Colon (tissue), 2 donors: ENCODE data around the gene GYPC.
"Not testable (repeated sequence)": the region's sequence is repeated elsewhere in the genome, so short reads cannot be mapped to it uniquely, and the experiment has no call there.

Experiments
- FAIRE-seq: peaks from 2 replicates; lab custom pipeline; 2012; peaks lifted over from hg19 to GRCh38; lab: Jason Lieb, UNC
- donor health status: control.
- donor health status: control.

Gene GYPC, protein sequence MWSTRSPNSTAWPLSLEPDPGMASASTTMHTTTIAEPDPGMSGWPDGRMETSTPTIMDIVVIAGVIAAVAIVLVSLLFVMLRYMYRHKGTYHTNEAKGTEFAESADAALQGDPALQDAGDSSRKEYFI

DNA sequence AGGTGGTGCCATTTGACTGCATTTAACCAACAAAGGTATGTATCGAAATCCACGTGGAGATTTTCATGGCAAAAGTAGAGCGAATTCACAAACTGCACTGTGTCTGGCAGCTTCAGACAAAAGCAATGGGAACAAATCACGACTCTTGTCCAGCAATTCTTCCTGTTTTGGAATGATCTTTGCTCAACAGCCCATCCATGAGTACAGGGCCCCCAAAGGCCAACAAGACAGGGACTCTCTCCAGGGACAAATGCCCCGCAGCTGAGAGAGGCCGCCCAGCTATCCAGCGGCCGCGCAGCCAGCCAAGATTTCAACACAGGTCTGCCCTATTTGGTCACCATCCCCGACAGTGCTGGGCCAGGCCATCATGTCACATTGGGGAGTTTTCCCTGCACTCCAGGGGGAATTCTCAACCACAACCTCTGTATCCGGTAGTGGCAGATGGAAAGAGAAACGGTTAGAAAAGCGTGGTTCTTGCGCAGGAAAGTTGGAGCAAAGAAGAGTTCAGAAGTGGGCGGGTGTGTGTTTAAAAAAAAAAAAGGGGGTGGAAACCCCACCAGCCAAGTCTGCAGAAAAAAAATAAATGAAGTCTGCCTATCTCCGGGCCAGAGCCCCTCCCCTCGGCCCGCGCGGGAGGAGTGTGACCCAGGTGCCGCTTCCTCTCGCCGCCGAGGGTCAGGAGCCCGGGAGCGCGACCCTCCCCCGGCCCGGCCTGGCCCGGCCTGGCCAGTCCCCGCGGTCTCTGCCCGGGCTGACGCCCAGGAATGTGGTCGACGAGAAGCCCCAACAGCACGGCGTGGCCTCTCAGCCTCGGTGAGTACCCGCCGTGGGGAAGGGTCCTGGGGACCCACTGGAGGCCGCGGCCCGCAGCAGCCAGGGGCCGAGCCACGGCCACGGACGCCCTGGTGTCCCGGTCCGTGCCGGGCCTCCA is at the start of gene GYPC:
Gene GYPC, plus strand, starts transcription at position 659 of the 931 bp plus-strand sequence. Its CDS starts 106 bp downstream, at position 765.
- FAIRE-seq = no peak

DNA sequence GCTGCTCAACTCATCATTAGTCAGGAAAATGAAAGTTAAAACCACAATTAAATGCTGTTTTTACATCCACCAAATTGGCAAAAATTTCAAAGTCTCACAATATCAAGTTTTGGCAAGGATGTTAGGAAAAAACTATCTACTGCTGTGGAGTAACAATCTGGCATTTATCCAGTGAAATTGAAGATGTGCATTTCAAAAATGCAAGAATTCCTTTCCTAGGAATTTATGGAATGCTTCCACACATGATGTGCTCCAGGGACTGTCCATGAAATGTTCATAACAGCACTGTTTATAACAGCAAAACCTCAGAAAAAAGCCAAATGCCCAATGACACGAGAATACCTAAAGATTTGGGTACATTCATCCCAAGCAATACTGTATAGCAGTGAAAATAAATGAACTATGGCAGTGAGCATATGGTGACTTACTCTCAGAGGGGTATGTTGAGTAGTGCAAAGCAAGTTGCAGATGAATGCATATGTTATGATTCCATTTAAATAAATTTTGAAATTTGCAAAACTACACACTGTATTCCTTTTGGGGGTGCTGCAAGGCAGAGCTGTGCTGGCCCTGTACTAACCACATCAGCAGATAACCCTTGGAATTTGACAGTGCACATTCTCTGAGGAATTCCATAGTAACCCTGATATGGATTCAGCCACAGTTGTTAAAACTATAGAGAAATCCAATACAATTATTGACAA is 41.3 kb upstream of the GYPC start:
- no peak for FAIRE-seq

DNA sequence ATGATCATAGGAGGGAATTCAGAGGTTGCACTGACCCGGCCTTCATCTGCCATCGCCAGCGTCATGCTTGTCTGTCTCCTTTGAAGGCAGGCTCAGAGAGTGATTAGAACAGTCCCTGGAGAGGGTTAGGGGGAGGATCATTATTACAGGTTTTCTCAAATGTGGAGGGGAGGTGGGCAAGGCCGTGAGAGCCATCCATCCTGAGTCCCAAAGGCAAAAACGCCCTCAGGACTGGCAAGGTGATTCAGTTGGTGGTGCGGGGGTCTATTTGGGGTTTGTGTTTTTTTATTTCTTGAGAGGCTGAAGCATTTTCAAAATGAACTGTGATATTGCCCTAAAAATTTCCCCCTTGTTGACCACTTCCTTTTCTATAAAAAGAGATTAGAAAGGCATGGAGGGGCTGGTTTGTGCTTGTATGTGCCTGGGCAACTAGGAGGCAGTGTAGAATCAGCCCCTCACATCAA is 39.3 kb upstream of the GYPC start:
- FAIRE-seq = no peak

DNA sequence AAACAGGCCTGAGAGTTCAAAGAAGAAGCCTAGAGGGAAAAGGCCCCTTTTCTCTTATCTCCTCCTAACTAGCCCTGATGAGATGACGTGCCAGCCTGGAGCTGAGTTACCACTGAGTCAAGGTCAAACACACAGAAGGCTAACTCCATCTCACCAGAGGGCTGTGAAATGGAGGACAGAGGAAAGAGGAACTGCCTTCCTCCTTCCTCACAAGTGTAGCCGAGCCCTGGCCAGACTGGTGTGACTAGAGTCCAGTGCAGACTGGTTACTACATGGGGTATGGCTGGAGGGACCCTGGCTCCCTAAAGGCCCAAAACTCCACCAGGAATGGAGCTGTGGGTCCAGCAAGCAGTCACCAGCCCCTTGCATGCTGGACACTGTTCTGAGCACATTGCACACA is 35.7 kb upstream of the GYPC start:
- no peak for FAIRE-seq

DNA sequence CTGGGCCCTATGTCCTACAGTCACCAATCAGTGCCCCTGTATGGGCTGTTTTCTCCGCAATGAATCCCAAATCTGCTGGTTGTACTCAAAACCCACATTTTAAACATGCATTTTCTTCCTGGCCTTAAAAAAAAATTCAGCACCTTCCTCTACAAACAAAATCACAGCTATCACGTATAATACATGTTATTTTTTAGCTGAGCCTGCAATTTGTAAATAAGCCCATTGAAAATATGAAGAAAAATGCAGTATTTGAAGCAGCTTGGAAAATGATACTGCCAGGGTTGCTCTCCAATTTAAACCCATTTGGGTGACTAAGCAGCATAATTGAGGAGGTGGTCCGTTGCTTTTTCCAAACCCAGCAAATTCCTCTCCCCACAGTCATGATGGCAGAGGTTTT is 33.0 kb upstream of the GYPC start:
- no peak for FAIRE-seq

DNA sequence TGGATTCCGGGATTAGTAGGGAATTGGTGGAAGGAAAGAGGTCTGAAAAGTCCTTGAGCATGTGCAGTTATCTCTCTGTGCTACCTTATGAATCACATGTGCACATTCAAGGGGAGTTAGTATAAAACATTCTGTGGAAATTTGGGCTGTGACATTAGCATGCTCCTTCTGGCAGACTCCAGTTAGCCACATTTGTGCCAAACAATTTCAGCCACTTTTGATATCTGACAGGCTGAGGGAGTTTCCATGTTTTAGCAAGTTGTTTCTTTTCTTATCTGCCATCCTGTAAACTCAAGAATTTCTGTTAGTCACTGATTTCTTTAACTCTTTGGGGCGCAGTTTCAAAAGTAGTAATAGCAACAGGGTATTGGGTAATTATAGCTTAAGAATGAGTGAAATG is 28.3 kb upstream of the GYPC start:
- FAIRE-seq = no peak

DNA sequence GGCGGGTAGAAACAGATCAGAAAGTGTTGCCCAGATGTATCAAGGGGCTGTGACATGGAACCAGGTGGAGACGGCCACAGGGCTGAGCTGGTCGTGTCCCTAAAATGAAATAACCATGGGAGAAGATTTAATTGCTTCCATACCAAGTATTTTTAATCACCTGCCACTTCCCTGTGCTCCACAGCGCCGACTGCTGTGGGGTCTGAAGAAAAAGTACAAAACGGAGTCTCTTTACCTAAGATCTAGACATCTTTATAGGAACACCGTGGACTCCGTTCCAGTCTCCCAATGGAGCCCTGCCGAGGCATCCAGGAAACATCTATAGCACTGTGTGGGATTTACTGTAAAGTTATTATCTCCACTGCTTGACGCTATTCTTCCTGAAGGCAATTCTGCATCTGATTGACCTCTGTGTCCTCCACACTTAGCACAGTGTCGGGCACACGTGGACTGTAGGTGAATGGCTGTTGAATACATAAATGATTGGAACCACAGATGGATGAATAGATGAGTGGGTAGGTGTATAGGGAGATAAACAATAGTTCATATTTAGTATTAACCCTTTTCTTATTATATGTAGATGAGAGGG is 21.6 kb upstream of the GYPC start:
- FAIRE-seq = no peak

DNA sequence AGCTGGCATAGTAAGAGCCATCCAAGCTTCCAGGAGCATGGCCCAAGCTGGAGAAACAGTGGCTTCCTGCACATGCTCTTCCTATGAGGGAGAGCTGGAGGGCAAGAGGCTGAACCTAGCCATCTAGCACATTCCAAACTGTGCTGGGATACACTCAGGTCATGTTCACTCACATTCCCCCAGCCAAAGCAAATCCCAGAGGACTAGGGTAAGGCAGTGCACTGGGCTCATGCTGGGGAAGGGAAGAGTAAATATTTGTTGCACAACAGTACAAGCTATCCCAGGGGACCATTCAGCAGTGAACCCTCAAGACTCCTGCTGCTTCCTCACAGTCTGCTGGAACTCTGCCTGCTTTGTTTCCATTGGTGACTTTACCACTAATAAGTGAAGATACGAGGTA is 20.7 kb upstream of the GYPC start:
- FAIRE-seq = no peak

DNA sequence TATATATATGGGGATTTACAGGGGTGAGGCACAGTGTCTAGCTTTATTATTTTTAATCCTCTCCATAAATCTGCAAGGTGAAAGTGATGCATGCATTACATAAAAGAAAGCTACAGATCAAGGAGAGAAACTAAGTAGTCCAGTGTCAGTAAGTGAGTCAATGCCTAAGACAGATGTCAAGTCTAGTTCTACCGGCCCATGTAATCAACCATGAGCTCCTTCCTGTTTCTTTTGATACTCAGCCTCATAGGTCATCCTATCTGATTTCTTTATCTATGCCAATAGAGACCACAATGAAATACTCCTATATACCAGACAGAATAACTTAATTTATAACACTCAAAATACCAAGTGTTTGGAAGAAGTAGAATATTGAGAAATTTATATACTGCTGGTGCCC is 20.2 kb upstream of the GYPC start:
- no peak for FAIRE-seq

DNA sequence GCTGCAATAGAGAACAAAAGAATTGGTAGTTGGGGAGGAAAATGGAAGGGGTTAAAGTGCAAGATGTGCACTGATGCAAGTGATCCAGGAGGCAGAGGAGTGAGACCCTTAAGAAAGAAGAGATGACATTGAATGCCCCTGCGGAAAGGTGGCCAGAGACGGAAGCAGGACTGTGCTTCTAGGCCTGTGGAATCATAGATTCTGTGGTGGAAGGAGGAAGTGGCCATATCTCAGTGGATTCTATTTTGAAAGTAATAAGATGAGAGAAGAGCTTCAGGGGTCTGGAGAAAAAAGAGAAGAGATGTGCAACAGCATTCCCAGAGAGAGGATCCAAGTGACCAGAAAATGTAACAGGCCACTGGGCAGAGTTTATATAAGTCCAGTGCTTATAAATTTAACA is 18.6 kb upstream of the GYPC start:
- no peak for FAIRE-seq

DNA sequence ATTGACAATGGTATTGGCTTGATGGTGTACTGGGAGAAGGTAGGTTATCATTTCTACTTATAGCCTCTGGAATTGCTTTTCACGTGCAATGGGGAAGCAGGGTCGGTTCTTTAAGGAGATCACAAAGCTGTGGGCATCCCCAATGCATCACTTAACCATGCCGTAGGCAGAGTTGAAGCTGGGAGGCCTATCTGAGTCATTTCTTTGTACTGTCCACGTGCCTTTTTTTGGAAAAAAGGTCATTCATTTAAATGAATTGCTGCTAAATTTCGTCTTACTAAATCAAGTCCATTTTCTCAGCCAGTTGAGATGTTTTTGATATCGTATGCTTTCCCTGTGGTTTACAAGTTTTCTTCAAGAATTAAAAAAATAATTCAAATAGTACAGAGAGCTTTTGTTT is 17.2 kb upstream of the GYPC start:
- FAIRE-seq = no peak

DNA sequence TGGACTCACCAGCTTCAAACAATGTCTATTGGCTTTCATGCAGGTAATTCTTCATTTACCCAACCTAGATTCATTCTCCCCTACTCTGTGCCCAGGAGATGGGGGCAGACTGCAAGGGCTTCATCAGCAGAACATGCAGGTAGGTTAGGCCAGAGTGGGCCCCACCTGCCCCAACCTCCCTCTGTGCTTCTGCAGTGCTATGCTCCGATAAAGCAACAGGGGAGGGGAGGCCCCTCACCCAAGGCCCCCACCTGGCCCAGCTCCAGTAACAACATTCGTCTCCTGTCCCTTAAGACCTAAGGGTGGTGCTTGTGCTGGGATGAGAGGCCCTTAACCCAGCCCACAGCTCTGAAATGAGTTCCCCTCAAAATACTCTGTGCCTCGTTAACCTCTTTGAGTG is 16.7 kb upstream of the GYPC start:
- FAIRE-seq = no peak

DNA sequence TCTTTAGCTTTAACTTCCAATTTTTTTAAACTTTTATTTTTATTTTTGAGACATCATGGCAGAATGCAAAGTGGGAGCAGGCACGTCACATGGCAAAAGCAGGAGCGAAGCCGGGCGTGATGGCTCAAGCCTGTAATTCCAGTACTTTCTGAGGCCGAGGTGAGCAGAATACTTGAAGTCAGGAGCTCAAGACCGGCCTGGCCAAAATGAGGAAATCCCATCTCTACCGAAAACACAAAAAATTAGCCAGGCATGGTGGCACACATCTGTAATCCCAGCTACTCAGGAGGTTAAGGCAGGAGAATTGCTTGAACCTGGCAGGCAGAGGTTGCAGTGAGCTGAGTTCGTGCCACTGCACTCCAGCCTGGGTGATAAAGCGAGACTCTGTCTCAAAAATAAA is 14.7 kb upstream of the GYPC start:
- FAIRE-seq = not testable (repeated sequence)

DNA sequence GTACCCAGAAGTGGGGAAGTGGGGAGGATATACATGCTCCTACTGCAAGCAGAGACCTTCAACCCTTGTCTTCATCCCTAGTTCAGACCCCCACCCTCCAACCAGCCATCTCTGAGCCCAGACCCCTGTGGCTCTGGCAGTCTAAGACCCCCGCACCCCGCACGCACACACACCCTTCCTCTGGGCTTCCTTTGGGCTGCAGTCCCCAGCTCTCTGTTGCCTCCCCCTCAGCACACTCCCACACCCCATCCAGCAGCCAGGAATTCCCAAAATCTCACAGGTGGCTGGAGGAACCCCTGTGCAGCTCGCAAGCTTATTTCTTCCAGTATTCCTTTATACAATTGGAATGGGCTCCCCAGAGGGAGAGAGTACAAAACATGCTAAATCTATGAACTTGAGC is 13.9 kb upstream of the GYPC start:
- no peak for FAIRE-seq

DNA sequence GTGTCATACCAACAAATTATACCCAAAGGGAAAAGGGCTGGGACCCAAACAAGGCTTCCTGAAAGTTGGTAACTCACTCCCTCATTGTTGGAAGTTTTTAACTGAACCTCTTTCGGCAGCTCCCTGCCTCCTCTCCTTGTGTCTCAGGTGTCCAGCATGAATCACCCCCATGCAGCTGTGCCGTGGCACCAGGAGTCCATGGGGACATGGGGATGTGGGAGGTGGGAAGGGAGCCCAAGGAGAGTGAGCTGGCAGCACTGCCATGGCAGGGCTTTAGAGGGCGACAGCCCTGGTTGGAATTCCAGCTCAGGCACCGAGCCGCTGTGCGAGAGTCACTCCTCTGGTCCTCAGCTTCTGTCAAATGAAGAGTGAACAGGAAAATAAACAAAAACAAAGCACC is 12.5 kb upstream of the GYPC start:
- no peak for FAIRE-seq

DNA sequence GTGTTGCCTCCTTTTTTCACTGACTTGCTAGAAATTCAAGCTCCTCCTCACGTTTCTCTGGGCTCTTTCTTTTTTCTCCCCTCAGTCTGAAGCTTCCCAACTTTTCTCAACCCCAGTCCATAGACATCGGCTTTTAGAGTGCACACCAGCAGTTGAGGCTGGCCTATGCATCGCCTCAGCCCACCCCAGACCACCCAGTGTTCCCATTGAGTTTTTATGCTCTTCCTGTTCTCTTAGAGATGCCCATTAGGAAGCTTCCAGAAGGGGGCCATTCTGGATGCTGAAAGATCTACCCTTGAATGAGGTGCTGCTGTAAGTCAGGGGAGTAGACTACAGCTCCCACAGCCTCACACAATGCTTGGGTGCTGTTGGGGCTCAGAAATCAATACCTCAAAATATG is 12.0 kb upstream of the GYPC start:
- no peak for FAIRE-seq

DNA sequence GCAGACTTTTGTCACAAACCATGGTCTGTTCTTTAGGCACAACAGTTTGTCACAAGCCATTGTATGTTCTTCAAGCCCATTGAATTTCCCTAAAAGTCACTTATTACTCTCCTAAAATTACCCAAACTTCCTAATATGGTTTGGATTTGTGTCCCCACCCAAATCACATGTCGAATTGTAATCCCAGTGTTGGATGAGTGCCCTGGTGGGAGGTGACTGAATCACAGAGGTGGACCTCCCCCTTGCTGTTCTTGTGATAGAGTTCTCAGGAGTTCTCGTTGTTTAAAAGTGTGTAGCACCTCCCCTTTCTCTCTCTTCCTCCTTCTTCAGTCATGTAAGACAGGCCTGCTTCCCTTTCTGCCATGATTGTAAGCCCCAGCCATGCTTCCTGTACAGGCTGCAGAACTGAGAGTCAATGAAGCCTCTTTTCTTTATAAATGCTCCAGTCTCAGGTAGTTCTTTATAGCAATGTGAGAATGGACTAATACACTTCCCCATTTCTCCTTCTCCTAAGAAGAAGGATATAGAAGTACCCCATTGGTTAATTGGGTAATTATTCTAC is 11.2 kb upstream of the GYPC start:
- no peak for FAIRE-seq

DNA sequence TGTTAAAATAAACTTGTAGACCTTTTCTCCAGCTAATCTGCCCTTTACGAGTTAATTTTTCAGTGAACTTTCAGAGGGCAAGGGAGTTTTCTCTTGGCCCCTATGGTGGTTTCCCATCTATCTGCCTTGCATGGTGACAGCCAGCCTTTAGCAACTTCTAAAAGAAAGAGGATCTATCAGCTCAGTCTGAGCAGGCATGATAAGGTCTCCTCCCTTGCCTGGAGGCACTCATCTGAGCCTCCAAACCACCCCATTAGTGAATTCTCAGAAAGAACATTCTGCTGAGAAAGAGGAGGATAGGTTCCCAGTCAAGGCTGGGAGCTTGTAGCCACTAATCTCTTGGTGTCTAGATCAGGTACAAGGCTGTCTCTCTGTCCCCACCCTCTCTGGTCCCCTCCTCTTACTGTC is 10.7 kb upstream of the GYPC start:
- FAIRE-seq = no peak

DNA sequence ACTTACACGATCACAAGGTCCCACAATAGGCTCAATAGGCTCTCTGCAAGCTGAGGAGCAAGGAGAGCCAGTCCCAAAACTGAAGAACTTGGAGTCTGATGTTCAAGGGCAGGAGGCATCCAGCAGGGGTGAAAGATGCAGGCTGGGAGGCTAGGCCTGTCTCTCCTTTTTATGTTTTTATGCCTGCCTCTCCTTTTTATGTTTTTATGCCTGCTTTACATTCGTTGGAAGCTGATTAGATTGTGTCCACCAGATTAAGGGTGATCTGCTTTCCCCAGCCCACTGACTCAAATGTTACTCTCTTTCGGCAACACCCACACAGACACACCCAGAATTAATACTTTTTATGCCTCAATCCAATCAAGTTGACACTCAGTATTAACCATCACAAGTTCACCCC is 9.9 kb upstream of the GYPC start:
- FAIRE-seq = no peak

DNA sequence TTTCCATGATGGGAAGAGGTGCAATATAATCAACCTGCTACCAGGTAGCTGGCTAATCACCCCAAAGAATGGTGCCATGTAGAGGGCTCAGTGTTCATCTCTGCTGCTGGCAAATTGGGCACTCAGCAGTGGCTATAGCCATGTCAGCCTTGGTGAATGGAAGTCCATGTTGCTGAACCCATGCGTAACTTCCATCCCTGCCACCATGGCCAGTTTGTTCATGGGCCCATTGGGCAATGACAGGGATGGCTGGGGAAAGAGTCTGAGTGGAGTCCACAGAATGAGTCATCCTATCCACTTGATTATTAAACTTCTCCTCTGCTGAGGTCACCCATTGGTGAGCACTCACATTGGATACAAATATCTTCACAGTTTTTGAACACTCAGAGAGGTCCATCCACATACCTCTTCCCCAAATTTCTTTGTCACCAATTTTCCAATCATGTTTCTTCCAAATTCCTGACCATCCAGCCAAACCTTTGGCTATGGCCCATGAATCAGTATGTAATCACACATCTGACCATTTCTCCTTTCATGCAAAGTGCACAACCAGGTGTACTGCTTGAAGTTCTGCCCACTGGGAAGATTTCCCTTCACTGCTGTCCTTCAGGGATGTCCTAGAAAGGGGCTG is 8.1 kb upstream of the GYPC start:
- FAIRE-seq = not testable (repeated sequence)

DNA sequence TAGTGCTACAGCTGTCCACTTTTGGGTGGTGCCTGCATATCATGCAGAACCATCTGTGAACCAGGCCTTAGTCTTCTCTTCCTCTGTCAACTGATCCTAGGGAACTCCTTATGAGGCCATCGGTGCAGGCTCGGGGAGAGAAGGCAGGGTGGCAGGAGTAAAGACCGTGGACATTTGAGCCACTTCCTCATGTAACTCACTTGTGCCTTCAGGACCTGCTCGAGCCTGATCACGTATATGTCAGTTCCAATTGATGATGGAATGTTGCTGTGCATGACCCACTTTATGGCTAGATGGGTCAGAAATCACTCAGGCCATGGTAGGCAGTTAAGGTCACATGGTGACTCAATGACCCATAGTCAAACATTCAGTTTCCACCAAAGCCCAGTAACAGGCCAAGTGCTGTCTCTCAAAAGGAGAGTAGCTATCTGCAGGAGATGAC is 7.6 kb upstream of the GYPC start:
- FAIRE-seq = not testable (repeated sequence)

DNA sequence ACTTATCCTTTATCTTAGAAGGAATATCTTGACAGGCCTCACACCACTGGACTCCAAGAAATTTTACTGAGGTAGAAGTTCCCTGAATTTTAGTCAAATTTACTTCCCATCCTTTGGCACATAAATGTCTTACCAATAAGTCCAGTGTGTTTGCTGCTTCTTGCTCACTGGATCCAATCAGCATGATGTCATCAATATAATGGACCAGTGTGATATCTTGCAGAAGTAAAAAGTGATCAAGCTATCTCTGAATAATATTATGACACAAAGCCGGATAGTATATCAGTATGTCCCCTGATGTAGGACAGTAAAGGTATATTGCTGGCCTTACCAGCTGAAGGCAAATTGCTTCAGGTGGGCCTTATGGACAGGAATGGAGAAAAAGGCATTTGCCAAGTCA is 6.9 kb upstream of the GYPC start:
- no peak for FAIRE-seq
